AG04449 (cell line): ENCODE data around the gene KAT8.

Experiments
- CTCF ChIA-PET: fragments of 350-600 bp; formaldehyde crosslinking; extraction: SDS; loops from one replicate; lab custom pipeline; 2021; ENCODE audit warnings: antibody characterized with exemption; lab: Yijun Ruan, JAX
- POLR2A ChIA-PET: fragments of 400-600, 350-600 bp; formaldehyde crosslinking; extraction: SDS; loops from one replicate; lab custom pipeline; 2020; ENCODE audit warnings: antibody characterized with exemption, inconsistent platforms; lab: Yijun Ruan, JAX
- DNase-seq: peaks from one replicate; pipeline ENCODE4 v3.0.0-alpha.2; 2010; ENCODE audit warnings: low read depth, low spot score
- H3K4me3 ChIP-seq: 2 replicates; pipeline ENCODE4 v1.5.1; 2011; ENCODE audit warnings: low read depth, mild to moderate bottlenecking, control low read depth, low read length
- CTCF ChIP-seq: IDR thresholded peaks from one replicate; pipeline ENCODE4 v1.5.1; 2011; ENCODE audit warnings: mild to moderate bottlenecking, moderate library complexity, low read length, control low read depth, inconsistent platforms; ENCODE audit not compliant: insufficient read depth; ENCODE audit errors: missing control alignments

Gene KAT8

GRCh38 chr16:31120129-31120528 is 2.7 kb downstream of the KAT8 start:
- DNase-seq: no peak
- TF ChIP-seq CTCF: no peak
- ChIA-PET CTCF (interaction anchor here (1.5 to 6.8 kb wide), 2 partner anchors 11 to 23 kb away, joined by 3 to 56 read pairs; no protein-coding TSS in a partner anchor), POLR2A (no interaction called here)
- no peak overlapping the region for H3K4me3 ChIP-seq

- no peak for DNase-seq
- ChIA-PET POLR2A (no interaction called here), CTCF (interaction anchor here (0.8 to 1.7 kb wide), 2 partner anchors 16 to 33 kb away, joined by 4 to 5 read pairs; no protein-coding TSS in a partner anchor)
- no peak for TF ChIP-seq CTCF
- no peak overlapping the region for H3K4me3 ChIP-seq
Observed at GRCh38 chr16:31125844-31126243, 8.4 kb downstream of the KAT8 start.

- no peak for TF ChIP-seq CTCF
- H3K4me3 ChIP-seq: no peak overlapping the region
- ChIA-PET CTCF (interaction anchor here (1.0 to 1.7 kb wide), 3 partner anchors 15 to 142 kb away, joined by 5 read pairs; partner anchors contain the start of gene HSD3B7), POLR2A (no interaction called here)
- no peak for DNase-seq
Observed at GRCh38 chr16:31127182-31127581, 9.7 kb downstream of the KAT8 start.

GRCh38 chr16:31128711-31129567 is 11.5 kb downstream of the KAT8 start:
- CTCF ChIA-PET: interaction anchor here (0.7 to 1.6 kb wide), 3 partner anchors 10 to 13 kb away, joined by 3 to 8 read pairs (median 4); no protein-coding TSS in a partner anchor
- H3K4me3 ChIP-seq: no peak overlapping the region
- TF ChIP-seq CTCF: no peak
- DNase-seq: no peak
- POLR2A ChIA-PET: interaction anchor here (0.9 to 1.0 kb wide), 2 partner anchors 11 to 13 kb away, joined by 3 read pairs; partner anchors contain the start of gene KAT8

GRCh38 chr16:31129568-31130335 is 12.3 kb downstream of the KAT8 start:
- no peak for DNase-seq
- ChIA-PET POLR2A (interaction anchor here (0.9 to 1.5 kb wide), 3 partner anchors 9 to 13 kb away, joined by 3 read pairs; partner anchors contain the start of gene KAT8), CTCF (interaction anchor here (1.4 to 1.6 kb wide), 2 partner anchors 9 to 12 kb away, joined by 4 to 8 read pairs; no protein-coding TSS in a partner anchor)
- TF ChIP-seq CTCF: no peak
- H3K4me3 ChIP-seq: no peak overlapping the region
